Peyer's patch (tissue), 4 donors: ENCODE measurements around the gene NIN.

Source experiments
- POLR2A ChIP-seq, 2 donors: fragments of 450-650 bp; IDR thresholded peaks; one replicate each; pipeline ENCODE4 v1.5.1; 2017; ENCODE audit warnings: antibody characterized with exemption in 2 of 2, mild to moderate bottlenecking in 2 of 2, moderate library complexity in 2 of 2
- TF ChIP-seq, protein P1 (sequence below), 6 experiments: fragments of 450-650 bp in 4 of 6; fragments of 200-600 bp in 2 of 6; sonication (generic) in 1 of 6; IDR thresholded peaks; one replicate each; pipeline ENCODE4 v1.5.1; 2017 to 2019; ENCODE audit warnings: antibody characterized with exemption in 6 of 6, mild to moderate bottlenecking in 3 of 6, moderate library complexity in 1 of 6

DNA sequence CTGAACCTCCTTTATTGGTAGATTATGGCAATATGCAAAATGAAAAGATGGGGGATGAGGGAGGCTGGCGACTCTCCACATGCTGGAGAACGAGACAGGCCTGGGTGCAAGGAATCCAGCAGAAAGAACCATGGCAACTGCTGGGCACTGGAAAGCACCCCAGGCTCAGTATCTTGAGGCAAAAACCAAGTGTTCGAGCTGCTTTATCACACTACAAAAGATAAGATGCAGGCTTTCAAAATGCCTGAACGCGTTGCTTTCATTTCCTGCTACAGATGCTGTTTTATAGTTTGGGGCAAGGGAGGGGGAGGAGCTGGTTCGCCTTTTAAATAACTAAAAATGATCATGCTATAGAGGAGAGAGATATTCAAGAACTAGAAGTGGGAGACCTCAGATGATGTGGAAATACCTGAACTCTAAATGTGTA, 38.9 kb downstream of the NIN start:
- TF ChIP-seq POLR2A (IDR thresholded peaks at IDR 0.05): no peak
- TF ChIP-seq, protein P1, sequence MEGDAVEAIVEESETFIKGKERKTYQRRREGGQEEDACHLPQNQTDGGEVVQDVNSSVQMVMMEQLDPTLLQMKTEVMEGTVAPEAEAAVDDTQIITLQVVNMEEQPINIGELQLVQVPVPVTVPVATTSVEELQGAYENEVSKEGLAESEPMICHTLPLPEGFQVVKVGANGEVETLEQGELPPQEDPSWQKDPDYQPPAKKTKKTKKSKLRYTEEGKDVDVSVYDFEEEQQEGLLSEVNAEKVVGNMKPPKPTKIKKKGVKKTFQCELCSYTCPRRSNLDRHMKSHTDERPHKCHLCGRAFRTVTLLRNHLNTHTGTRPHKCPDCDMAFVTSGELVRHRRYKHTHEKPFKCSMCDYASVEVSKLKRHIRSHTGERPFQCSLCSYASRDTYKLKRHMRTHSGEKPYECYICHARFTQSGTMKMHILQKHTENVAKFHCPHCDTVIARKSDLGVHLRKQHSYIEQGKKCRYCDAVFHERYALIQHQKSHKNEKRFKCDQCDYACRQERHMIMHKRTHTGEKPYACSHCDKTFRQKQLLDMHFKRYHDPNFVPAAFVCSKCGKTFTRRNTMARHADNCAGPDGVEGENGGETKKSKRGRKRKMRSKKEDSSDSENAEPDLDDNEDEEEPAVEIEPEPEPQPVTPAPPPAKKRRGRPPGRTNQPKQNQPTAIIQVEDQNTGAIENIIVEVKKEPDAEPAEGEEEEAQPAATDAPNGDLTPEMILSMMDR (IDR thresholded peaks at IDR 0.05): no peak
